HL-60 (cell line): ENCODE data around the gene TADA2A.

ENCODE experiments used
- GABPA ChIP-seq: IDR thresholded peaks from 2 replicates; pipeline ENCODE4 v1.6.1; 2012; ENCODE audit warnings: low read depth
- POLR2AphosphoS5 ChIP-seq: IDR thresholded peaks from 2 replicates; pipeline ENCODE4 v1.6.1; 2012; ENCODE audit warnings: low read depth
- SPI1 ChIP-seq: IDR thresholded peaks from 2 replicates; pipeline ENCODE4 v1.6.1; 2012; ENCODE audit warnings: low read depth, mild to moderate bottlenecking, borderline replicate concordance
- TF ChIP-seq, protein P1 (sequence below): IDR thresholded peaks from one replicate; pipeline ENCODE4 v1.5.1; 2011; ENCODE audit warnings: low read length, control low read depth, inconsistent platforms; ENCODE audit not compliant: insufficient read depth
- TF ChIP-seq, protein P2 (sequence below): IDR thresholded peaks from 2 replicates; pipeline ENCODE4 v1.6.1; 2012; ENCODE audit warnings: low read depth; ENCODE audit not compliant: insufficient replicate concordance

DNA sequence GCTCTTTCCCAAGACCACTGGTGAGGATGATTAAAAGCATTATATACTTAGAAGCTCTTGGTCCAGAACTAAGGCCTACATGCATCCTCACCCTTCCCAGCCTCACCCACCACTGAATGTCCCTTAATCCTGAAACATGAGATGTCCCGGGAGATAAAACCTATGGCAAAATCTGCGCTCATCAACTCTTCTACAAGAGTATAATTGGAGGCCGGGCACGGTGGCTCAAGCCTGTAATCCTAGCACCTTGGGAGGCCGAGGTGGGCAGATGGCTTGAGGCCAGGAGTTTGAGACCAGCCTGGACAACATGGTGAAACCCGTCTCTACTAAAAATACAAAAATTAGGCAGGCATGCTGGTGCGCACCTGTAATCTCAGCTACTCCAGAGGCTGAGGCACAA is 13.3 kb upstream of the TADA2A start:
- TF ChIP-seq, protein P1, sequence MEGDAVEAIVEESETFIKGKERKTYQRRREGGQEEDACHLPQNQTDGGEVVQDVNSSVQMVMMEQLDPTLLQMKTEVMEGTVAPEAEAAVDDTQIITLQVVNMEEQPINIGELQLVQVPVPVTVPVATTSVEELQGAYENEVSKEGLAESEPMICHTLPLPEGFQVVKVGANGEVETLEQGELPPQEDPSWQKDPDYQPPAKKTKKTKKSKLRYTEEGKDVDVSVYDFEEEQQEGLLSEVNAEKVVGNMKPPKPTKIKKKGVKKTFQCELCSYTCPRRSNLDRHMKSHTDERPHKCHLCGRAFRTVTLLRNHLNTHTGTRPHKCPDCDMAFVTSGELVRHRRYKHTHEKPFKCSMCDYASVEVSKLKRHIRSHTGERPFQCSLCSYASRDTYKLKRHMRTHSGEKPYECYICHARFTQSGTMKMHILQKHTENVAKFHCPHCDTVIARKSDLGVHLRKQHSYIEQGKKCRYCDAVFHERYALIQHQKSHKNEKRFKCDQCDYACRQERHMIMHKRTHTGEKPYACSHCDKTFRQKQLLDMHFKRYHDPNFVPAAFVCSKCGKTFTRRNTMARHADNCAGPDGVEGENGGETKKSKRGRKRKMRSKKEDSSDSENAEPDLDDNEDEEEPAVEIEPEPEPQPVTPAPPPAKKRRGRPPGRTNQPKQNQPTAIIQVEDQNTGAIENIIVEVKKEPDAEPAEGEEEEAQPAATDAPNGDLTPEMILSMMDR, result no peak
- TF ChIP-seq POLR2AphosphoS5 (no peak), SPI1 (no peak), GABPA (no peak)
- TF ChIP-seq, protein P2, sequence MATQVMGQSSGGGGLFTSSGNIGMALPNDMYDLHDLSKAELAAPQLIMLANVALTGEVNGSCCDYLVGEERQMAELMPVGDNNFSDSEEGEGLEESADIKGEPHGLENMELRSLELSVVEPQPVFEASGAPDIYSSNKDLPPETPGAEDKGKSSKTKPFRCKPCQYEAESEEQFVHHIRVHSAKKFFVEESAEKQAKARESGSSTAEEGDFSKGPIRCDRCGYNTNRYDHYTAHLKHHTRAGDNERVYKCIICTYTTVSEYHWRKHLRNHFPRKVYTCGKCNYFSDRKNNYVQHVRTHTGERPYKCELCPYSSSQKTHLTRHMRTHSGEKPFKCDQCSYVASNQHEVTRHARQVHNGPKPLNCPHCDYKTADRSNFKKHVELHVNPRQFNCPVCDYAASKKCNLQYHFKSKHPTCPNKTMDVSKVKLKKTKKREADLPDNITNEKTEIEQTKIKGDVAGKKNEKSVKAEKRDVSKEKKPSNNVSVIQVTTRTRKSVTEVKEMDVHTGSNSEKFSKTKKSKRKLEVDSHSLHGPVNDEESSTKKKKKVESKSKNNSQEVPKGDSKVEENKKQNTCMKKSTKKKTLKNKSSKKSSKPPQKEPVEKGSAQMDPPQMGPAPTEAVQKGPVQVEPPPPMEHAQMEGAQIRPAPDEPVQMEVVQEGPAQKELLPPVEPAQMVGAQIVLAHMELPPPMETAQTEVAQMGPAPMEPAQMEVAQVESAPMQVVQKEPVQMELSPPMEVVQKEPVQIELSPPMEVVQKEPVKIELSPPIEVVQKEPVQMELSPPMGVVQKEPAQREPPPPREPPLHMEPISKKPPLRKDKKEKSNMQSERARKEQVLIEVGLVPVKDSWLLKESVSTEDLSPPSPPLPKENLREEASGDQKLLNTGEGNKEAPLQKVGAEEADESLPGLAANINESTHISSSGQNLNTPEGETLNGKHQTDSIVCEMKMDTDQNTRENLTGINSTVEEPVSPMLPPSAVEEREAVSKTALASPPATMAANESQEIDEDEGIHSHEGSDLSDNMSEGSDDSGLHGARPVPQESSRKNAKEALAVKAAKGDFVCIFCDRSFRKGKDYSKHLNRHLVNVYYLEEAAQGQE, result no peak
